ENCODE measurements around the gene UBE2E1. TPM values are rescaled to one million over a fixed set of nuclear protein-coding genes. Genes with fewer than 3 reads are reported as not detected.
"Not testable (repeated sequence)": the region's sequence is repeated elsewhere in the genome, so short reads cannot be mapped to it uniquely, and the experiment has no call there.

The UBE2E1 gene
- total RNA-seq, 1 donor from 2014 or later = 82.8 TPM

DNA sequence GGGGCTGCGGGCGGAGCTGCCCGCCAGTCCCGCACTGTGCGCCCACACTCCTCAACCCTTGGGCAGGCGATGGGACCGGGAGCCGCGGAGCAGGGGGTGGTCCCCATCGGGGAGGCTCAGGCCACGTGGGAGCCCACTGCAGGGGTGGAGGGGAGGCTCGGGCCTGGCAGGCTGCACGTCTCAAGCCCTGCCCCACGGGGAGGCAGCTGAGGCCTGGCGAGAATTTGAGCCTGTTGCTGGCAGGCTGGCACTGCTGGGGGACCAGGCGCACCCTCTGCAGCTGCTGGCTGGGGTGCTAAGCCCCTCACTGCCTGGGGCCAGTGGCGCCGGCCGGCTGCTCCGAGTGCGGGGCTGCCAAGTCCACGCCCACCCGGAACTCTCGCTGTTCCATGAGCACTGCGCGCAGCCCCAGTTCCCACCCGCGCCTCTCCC, 76.7 kb downstream of the UBE2E1 start:
- no peak for DNase-seq

DNA sequence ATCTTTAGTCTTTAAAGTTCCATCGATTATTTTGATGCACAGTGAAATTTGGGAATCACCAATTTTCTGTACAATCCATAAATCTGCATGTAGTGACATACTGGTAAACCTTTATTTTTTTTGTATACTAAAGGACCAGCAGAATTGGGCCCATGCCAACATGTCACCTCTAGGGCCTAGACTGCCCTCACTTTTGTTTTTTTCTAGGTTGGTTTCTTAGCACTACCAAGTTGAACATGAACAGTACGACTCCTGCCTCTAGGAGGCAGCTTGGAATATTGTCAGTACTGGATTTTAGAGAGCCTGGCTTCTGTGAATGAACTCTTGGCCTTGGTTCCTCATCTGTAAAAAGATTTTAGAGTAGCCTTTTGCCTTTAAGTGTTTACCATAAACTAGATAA, 78.7 kb downstream of the UBE2E1 start:
- DNase-seq = no peak

- no peak for DNase-seq
Observed at GRCh38 chr3:23885210-23885609, 79.5 kb downstream of the UBE2E1 start.

DNA sequence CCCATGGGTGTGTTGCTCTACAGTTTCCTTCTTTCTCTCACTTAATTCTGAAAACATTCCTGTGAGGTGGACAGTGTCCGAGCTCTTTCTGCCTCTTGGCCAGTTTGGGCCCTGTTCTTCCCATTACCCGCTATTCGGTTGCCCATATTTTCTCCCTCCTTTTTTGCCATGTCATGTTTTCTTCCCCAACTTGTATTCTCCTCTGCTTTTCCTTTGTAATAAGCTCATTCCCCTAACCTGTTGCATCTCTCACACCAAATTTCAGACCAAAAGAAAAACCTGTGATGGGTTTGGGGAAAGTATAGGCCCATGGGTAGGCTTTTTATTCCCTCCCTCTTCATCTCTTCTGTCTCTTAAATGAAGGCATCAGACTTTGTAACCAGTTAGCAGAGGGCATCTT, 80.6 kb downstream of the UBE2E1 start:
- DNase-seq = no peak

GRCh38 chr3:23888617-23889228, 83.0 kb downstream of the UBE2E1 start:
- peak; percentile 52 for DNase-seq

DNA sequence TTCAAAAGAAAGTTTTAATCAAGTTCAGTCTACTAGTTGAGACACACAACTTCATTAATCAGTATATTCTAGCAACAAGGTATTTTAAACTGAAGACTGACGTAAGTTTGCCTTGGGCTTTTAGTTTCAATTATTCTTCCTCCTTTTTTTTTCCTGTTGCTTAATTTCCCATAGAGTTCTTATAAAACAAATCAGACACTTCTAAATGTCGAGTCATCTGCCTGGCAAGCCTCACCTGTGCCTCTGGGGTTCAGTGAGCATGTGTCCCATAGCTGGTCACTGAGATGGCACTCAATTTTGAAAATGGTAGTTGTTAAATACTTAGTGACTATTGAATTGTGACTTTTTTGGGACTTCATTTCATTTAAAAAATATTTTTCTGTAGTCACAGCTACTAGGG, 83.6 kb downstream of the UBE2E1 start:
- DNase-seq = no peak

DNA sequence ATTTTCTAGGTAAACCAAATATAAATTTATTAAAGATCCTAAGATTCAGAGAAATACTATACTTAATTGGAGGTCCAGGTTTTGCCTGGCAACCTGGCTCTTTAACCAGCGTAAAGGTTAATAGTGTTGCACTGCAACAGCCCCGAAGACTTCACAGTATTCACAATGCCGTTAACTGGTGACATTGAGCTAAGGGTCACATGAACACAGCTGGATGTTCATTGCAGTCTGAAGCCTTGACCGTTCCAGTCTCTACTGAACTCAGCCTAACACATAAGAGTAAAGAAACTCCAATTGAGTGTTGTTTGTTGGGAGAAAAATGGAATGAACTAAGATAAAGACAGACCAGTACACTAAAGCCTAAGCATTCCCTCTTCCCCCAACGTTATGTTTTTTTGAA, 84.2 kb downstream of the UBE2E1 start:
- DNase-seq = no peak

- DNase-seq = no peak
Observed at GRCh38 chr3:23894254-23895061, 88.7 kb downstream of the UBE2E1 start.

- no peak for DNase-seq
Observed at GRCh38 chr3:23895181-23895580, 89.4 kb downstream of the UBE2E1 start.

DNA sequence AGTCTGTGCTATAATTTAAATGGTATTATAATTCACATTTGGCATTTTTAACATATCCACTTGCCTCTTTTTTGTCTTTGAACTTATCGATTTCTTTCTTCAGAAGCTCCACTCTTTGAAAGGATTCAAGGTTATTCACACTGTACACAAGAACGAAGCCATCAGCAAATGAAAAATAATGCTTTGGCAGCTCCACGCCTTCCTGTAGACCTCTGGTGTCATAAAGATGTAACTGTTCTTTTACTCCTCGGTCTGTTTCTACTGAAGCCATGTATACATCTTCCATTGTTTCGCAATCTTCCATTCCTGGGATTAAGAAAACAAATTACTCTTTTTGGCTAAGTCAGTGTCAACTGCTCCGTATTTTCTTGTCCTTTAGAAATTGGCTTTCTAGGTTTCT, 95.0 kb downstream of the UBE2E1 start:
- no peak for DNase-seq

GRCh38 chr3:23904545-23904944, 98.8 kb downstream of the UBE2E1 start:
- no peak for DNase-seq

DNA sequence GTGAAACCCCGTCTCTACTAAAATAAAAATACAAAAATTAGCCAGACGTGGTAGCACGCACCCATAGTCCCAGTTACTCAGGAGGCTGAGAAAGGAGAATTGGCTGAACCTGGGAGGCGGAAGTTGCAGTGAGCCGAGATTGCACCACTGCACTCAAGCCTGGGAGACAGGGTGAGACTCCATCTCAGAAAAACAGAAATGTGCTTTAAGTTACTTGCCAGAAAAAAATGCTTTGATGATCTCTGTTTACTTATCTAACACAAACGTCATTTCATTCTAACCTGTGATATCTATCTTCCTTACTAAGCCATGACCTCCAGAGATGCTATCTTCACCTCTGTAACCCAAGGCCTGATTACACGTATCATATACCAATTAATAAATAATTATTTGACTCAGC, 103.6 kb downstream of the UBE2E1 start:
- no peak for DNase-seq

GRCh38 chr3:23911397-23911796, 105.6 kb downstream of the UBE2E1 start:
- no peak for DNase-seq

DNA sequence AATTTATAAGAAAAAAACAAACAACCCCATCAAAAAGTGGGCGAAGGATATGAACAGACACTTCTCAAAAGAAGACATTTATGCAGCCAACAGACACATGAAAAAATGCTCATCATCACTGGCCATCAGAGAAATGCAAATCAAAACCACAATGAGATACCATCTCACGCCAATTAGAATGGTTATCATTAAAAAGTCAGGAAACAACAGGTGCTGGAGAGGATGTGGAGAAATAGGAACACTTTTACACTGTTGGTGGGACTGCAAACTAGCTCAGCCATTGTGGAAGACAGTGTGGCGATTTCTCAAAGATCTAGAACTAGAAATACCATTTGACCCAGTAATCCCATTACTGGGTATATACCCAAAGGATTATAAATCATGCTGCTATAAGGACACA, 106.6 kb downstream of the UBE2E1 start:
- DNase-seq = not testable (repeated sequence)

DNA sequence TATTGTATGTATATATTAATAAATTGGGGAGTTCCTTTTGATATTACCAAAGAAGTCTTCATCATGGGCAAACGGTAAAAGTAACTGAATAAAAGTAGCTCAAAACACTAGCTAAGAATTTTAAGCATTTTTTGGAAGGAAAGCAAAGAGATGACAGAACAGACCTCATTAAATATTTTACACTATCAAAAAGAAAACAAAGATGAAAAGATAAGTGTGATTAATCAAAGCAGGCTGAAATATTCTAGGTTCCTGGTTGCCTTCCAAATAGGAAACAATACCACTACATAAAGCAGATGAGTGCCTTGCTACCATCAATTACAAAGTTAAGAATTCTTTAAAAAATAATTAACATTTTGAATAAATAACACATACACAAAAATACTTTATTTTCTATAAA, 107.4 kb downstream of the UBE2E1 start:
- DNase-seq = no peak

DNA sequence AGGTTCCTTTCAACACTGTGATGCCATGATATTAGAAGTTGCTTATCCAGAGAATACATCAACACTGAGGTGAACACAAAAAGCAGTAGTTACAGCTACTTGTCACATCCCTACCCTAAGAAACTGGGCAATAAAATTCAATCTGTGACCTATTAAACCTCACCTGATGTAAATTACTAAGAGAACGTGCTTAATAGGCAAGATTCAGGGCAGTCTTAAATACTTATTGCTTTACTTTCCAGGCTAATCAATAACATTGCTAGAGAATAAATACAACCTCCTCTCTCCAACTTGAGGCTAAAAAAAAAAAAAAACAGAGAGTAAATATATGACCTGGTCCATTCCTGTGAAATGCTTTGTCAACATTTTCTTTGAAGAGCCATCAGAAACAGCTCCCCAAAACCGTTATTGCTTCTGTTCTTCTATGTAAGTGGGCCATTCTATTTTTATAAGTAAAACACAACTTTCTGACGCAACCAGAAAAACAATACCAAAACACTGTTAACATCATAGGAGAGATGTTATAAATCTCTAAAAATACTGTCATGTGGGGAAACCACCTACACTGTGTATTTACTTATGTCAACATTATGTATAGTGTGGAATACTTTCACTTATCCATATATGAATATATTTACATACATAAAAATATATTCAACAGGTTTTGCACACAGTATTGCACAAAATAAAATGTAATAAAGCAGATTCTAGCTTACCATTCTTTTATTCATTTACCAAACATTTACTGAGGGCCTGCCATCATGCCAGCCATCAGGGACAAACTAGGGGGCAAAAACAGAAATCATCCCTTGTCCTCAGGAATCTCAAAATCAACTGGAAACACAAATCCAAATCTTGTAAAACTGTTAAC, 108.4 kb downstream of the UBE2E1 start:
- DNase-seq = no peak

- DNase-seq = peak; percentile 33
Observed at GRCh38 chr3:23915537-23916108, 109.9 kb downstream of the UBE2E1 start.

- DNase-seq = no peak
Observed at GRCh38 chr3:23916152-23916885, 110.6 kb downstream of the UBE2E1 start.

DNA sequence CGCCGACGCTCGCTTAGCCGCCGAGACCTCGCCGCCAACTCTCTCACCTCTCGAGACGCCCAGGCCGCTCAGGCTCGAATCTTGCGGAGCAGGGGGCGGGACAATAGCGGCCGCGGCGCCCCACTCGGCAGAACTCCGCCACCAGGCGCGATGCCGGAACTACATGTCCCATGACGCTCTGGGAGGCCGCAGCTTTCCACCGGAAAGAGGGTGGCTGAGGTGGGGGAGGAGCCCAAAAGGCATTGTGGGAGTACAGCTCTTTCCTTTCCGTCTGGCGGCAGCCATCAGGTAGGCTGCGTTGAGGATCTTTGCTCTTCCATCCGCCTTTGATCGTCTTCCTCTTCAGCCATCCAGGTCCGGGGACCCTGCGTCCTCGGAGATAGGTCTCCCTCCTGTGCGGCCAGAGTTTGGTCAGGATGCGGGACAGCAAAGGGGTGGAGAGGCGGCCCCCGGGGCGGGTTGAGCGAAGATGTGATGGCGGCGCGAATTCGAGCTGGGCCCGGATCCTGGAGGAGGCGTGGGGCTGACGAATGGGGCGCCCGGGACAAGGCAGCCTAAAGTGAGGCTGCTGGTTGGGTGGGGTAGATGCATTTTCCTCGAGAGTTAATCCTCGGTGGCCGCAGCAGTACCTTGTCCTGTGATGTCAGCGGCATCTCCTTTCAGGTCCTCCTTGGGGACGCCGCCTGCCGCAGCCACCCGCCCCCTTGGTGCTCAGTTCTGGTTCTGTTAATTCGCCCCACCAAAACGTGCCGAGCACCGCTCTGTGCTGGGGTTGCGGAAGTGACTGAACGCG, 111.3 kb downstream of the UBE2E1 start, which contains the start of the genes NKIRAS1 and RPL15:
Gene NKIRAS1 (minus strand): TSS at position 105 of the 793 bp plus-strand sequence. CDS start 6,086 bp downstream, outside the sequence.
Gene RPL15 (plus strand): TSS at position 247 of the 793 bp plus-strand sequence. CDS start 728 bp downstream, outside the sequence.
- DNase-seq = peak; percentile 99

- peak; percentile 79 for DNase-seq
Observed at GRCh38 chr3:23917679-23918303, 112.0 kb downstream of the UBE2E1 start.

Measured in tongue (tissue), 2 donors.